Neural cell (in vitro differentiated cells): ENCODE data around the gene ZNF862. TPM values are rescaled to one million over a fixed set of nuclear protein-coding genes. Genes with fewer than 3 reads are reported as not detected.

Source experiments
- H2AFZ ChIP-seq: fragments of 200-600, 300-800 bp; sonication (generic), shearing (Covaris generic); 2 replicates; pipeline ENCODE4 v1.6.0; 2014; ENCODE audit warnings: low read depth, mild to moderate bottlenecking, antibody characterized with exemption, low read length, moderate library complexity
- H3F3A ChIP-seq: fragments of 200-600 bp; shearing (Covaris generic); 2 replicates; pipeline ENCODE4 v1.6.1; 2016; ENCODE audit warnings: mild to moderate bottlenecking, moderate library complexity, mixed read lengths, antibody characterized with exemption, low read length; ENCODE audit not compliant: insufficient read depth, poor library complexity, severe bottlenecking
- H3K27ac ChIP-seq: fragments of 200-600, 300-800 bp; sonication (generic), shearing (Covaris generic); 2 replicates; pipeline ENCODE4 v1.5.1; 2014; ENCODE audit warnings: mild to moderate bottlenecking, low read length, moderate library complexity
- H3K27me3 ChIP-seq: fragments of 300-800, 200-600 bp; sonication (generic), shearing (Covaris generic); 2 replicates; pipeline ENCODE4 v1.6.0; 2014; ENCODE audit warnings: mild to moderate bottlenecking, low read depth, low read length, moderate library complexity; ENCODE audit not compliant: insufficient read depth
- H3K36me3 ChIP-seq: fragments of 300-800, 200-600 bp; sonication (generic), shearing (Covaris generic); 2 replicates; pipeline ENCODE4 v1.5.1; 2014; ENCODE audit warnings: mild to moderate bottlenecking, antibody characterized with exemption, low read length, moderate library complexity; ENCODE audit not compliant: insufficient read depth
- H3K4me2 ChIP-seq: fragments of 300-800, 200-600 bp; sonication (generic), shearing (Covaris generic); 2 replicates; pipeline ENCODE4 v1.6.0; 2014; ENCODE audit warnings: mild to moderate bottlenecking, low read length
- H3K4me3 ChIP-seq: fragments of 300-800, 200-600 bp; sonication (generic), shearing (Covaris generic); 2 replicates; pipeline ENCODE4 v1.5.1; 2014; ENCODE audit warnings: mild to moderate bottlenecking, low read length, moderate library complexity
- H3K79me2 ChIP-seq: fragments of 200-600 bp; shearing (Covaris generic); replicated peaks from 2 replicates; pipeline ENCODE4 v1.6.0; 2014; ENCODE audit warnings: mild to moderate bottlenecking, low read length, moderate library complexity; ENCODE audit not compliant: insufficient read depth
- H3K9ac ChIP-seq: fragments of 300-800, 200-600 bp; sonication (generic), shearing (Covaris generic); 2 replicates; pipeline ENCODE4 v1.6.1; 2016; ENCODE audit warnings: mild to moderate bottlenecking, low read length, mixed read lengths
- H3K9me2 ChIP-seq: fragments of 200-600 bp; shearing (Covaris generic); 2 replicates; pipeline ENCODE4 v1.6.1; 2016; ENCODE audit warnings: mild to moderate bottlenecking, low read length, mixed read lengths; ENCODE audit not compliant: insufficient read depth
- H3K9me3 ChIP-seq: fragments of 200-600, 300-800 bp; sonication (generic), shearing (Covaris generic); 2 replicates; pipeline ENCODE4 v1.6.1; 2016; ENCODE audit warnings: mild to moderate bottlenecking, mixed run types, low read length, moderate library complexity, mixed read lengths
- H4K20me1 ChIP-seq: fragments of 200-600 bp; shearing (Covaris generic); 2 replicates; pipeline ENCODE4 v1.6.1; 2016; ENCODE audit warnings: mild to moderate bottlenecking, mixed run types; ENCODE audit not compliant: insufficient read depth
- CTCF ChIP-seq: fragments of 450-650 bp; IDR thresholded peaks from 2 replicates; pipeline ENCODE4 v1.5.1; 2014; ENCODE audit warnings: antibody characterized with exemption, mild to moderate bottlenecking, moderate library complexity; ENCODE audit not compliant: poor library complexity, severe bottlenecking
- EP300 ChIP-seq: fragments of 450-650 bp; conservative IDR thresholded peaks from 2 replicates; pipeline ENCODE4 v1.6.1; 2014; ENCODE audit warnings: antibody characterized with exemption, mild to moderate bottlenecking, moderate library complexity; ENCODE audit not compliant: poor library complexity, severe bottlenecking
- EZH2 ChIP-seq: fragments of 200-600, 300-800 bp; shearing (Covaris generic), sonication (generic); IDR thresholded peaks from 2 replicates; pipeline ENCODE4 v1.6.1; 2014; ENCODE audit warnings: antibody characterized with exemption, low read length, borderline replicate concordance, mild to moderate bottlenecking; ENCODE audit not compliant: insufficient read depth, poor library complexity, severe bottlenecking
- MXI1 ChIP-seq: fragments of 450-650 bp; conservative IDR thresholded peaks from 2 replicates; pipeline ENCODE4 v1.6.1; 2014; ENCODE audit warnings: antibody characterized with exemption, mild to moderate bottlenecking; ENCODE audit not compliant: poor library complexity, severe bottlenecking
- POLR2AphosphoS5 ChIP-seq: IDR thresholded peaks from 2 replicates; pipeline ENCODE4 v1.6.1; 2012
- RAD21 ChIP-seq: fragments of 450-650 bp; conservative IDR thresholded peaks from 2 replicates; pipeline ENCODE4 v1.6.1; 2014; ENCODE audit warnings: antibody characterized with exemption, mild to moderate bottlenecking, moderate library complexity
- SMC3 ChIP-seq: fragments of 450-650 bp; conservative IDR thresholded peaks from 2 replicates; pipeline ENCODE4 v1.6.1; 2014; ENCODE audit warnings: antibody characterized with exemption, mild to moderate bottlenecking, moderate library complexity; ENCODE audit not compliant: poor library complexity
- TAF1 ChIP-seq: IDR thresholded peaks from 2 replicates; pipeline ENCODE4 v1.6.1; 2012; ENCODE audit warnings: low read depth
- polyA plus RNA-seq: library from polyadenylated mRNA; depleted of rRNA; stranded (reverse); fragments of >200 nt; gene quantifications from 2 replicates; pipeline ENCODE4 v1.2.3, GENCODE V29; 2014
- TF ChIP-seq, protein P1 (sequence below): IDR thresholded peaks from 2 replicates; pipeline ENCODE4 v1.6.1; 2012; ENCODE audit warnings: borderline replicate concordance

The ZNF862 gene
- polyA plus RNA-seq, 1 donor from 2014 or later: 19.0 TPM

GRCh38 chr7:149845257-149845980 lies 7.2 kb downstream of the ZNF862 start:
- no peaks in the 10 kb centered on the region for H3K9me3 ChIP-seq
- H3K27ac ChIP-seq: no peak overlapping the region
- TF ChIP-seq, protein P1, sequence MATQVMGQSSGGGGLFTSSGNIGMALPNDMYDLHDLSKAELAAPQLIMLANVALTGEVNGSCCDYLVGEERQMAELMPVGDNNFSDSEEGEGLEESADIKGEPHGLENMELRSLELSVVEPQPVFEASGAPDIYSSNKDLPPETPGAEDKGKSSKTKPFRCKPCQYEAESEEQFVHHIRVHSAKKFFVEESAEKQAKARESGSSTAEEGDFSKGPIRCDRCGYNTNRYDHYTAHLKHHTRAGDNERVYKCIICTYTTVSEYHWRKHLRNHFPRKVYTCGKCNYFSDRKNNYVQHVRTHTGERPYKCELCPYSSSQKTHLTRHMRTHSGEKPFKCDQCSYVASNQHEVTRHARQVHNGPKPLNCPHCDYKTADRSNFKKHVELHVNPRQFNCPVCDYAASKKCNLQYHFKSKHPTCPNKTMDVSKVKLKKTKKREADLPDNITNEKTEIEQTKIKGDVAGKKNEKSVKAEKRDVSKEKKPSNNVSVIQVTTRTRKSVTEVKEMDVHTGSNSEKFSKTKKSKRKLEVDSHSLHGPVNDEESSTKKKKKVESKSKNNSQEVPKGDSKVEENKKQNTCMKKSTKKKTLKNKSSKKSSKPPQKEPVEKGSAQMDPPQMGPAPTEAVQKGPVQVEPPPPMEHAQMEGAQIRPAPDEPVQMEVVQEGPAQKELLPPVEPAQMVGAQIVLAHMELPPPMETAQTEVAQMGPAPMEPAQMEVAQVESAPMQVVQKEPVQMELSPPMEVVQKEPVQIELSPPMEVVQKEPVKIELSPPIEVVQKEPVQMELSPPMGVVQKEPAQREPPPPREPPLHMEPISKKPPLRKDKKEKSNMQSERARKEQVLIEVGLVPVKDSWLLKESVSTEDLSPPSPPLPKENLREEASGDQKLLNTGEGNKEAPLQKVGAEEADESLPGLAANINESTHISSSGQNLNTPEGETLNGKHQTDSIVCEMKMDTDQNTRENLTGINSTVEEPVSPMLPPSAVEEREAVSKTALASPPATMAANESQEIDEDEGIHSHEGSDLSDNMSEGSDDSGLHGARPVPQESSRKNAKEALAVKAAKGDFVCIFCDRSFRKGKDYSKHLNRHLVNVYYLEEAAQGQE: no peak
- TF ChIP-seq EZH2: no peak
- no peak for TF ChIP-seq RAD21
- TF ChIP-seq MXI1: no peak
- TF ChIP-seq EP300: no peak
- no peak for TF ChIP-seq TAF1
- TF ChIP-seq SMC3: no peak
- TF ChIP-seq POLR2AphosphoS5: no peak
- TF ChIP-seq CTCF: no peak
- no peak overlapping the region for H3K9ac ChIP-seq
- H3F3A ChIP-seq: no peaks in the 10 kb centered on the region
- H3K79me2 ChIP-seq: no peaks in the 10 kb centered on the region
- no peak overlapping the region for H3K4me2 ChIP-seq
- no peaks in the 10 kb centered on the region for H3K9me2 ChIP-seq
- no peaks in the 10 kb centered on the region for H4K20me1 ChIP-seq
- H3K36me3 ChIP-seq: no peaks in the 10 kb centered on the region
- no peak overlapping the region for H2AFZ ChIP-seq
- H3K27me3 ChIP-seq: no peaks in the 10 kb centered on the region
- no peak overlapping the region for H3K4me3 ChIP-seq

- Histone ChIP-seq H3K4me3 (no peak overlapping the region), H3K9me3 (no peaks in the 10 kb centered on the region), H3K27ac (no peak overlapping the region), H3K79me2 (no peaks in the 10 kb centered on the region), H2AFZ (no peak overlapping the region), H3K9ac (no peak overlapping the region), H3K9me2 (no peaks in the 10 kb centered on the region), H3K36me3 (no peaks in the 10 kb centered on the region), H3K27me3 (no peaks in the 10 kb centered on the region), H3K4me2 (no peak overlapping the region), H4K20me1 (no peaks in the 10 kb centered on the region), H3F3A (no peaks in the 10 kb centered on the region)
- TF ChIP-seq, protein P1: no peak
- TF ChIP-seq EZH2 (no peak), POLR2AphosphoS5 (no peak), TAF1 (no peak), CTCF (no peak), RAD21 (no peak), SMC3 (no peak), EP300 (no peak)
Observed at GRCh38 chr7:149846021-149846420, 7.8 kb downstream of the ZNF862 start.
